H1 (cell line): Measurements from ENCODE around the gene BICD1. TPM values are rescaled to one million over a fixed set of nuclear protein-coding genes. Genes with fewer than 3 reads are reported as not detected.

Source experiments
- CTCF ChIA-PET: fragments of 300-600 bp; sonication (Branson Sonifier 250); formaldehyde crosslinking; loops from one replicate; lab custom pipeline; 2021; ENCODE audit not compliant: partially characterized antibody; lab: Charles Lee
- POLR2A ChIA-PET: fragments of 300-600 bp; sonication (Branson Sonifier 250); formaldehyde crosslinking; loops from one replicate; lab custom pipeline; 2021; ENCODE audit warnings: inconsistent platforms; ENCODE audit not compliant: partially characterized antibody; lab: Charles Lee
- DNase-seq, 2 experiments: peaks; one replicate each; pipeline versions ENCODE4 v3.0.0 to v3.0.0-alpha.2; 2010 to 2022; ENCODE audit warnings: low spot score in 2 of 2, low read depth in 1 of 2, mixed read lengths in 1 of 2
- FAIRE-seq: peaks from 2 replicates; lab custom pipeline; 2011; peaks lifted over from hg19 to GRCh38; lab: Jason Lieb, UNC
- H2AFZ ChIP-seq: 2 replicates; pipeline ENCODE4 v1.8.1; 2012; ENCODE audit warnings: low read length, inconsistent platforms
- H2AK5ac ChIP-seq: 2 replicates; pipeline ENCODE4 v1.6.1; 2013; ENCODE audit warnings: low read depth, low read length
- H2BK120ac ChIP-seq: replicated peaks from 2 replicates; pipeline ENCODE3; 2013; ENCODE audit warnings: low read depth, low read length, inconsistent platforms
- H2BK12ac ChIP-seq: 2 replicates; pipeline ENCODE4 v1.6.1; 2013; ENCODE audit warnings: low read depth, low read length
- H2BK15ac ChIP-seq: 2 replicates; pipeline ENCODE4 v1.6.1; 2013; ENCODE audit warnings: low read length
- H2BK20ac ChIP-seq: 2 replicates; pipeline ENCODE4 v1.6.1; 2013; ENCODE audit warnings: low read length
- H2BK5ac ChIP-seq: 2 replicates; pipeline ENCODE4 v1.6.1; 2013; ENCODE audit warnings: low read depth, low read length
- H3K14ac ChIP-seq: 2 replicates; pipeline ENCODE4 v1.6.1; 2013; ENCODE audit warnings: inconsistent platforms; ENCODE audit not compliant: insufficient read length
- H3K18ac ChIP-seq: 2 replicates; pipeline ENCODE4 v1.6.1; 2013; ENCODE audit warnings: low read length; ENCODE audit errors: extremely low read depth
- H3K23ac ChIP-seq: 2 replicates; pipeline ENCODE4 v1.6.1; 2013; ENCODE audit warnings: inconsistent platforms; ENCODE audit not compliant: insufficient read length
- H3K23me2 ChIP-seq: 2 replicates; pipeline ENCODE4 v1.6.1; 2013; ENCODE audit warnings: low read depth, low read length
- H3K27ac ChIP-seq: 2 replicates; pipeline ENCODE4 v1.6.1; 2011; ENCODE audit warnings: low read depth, low read length, inconsistent platforms
- H3K27me3 ChIP-seq, 4 experiments: replicated peaks in 1 of 4; 1 replicate in 1 of 4; 2 replicates in 3 of 4; pipeline versions ENCODE4 v1.6.1 to v1.8.1; 2011 to 2013; ENCODE audit warnings: low read length in 3 of 4, mild to moderate bottlenecking in 3 of 4, inconsistent platforms in 2 of 4, mixed read lengths in 2 of 4, moderate library complexity in 1 of 4; ENCODE audit not compliant: control insufficient read depth in 3 of 4, insufficient read depth in 3 of 4; ENCODE audit errors: extremely low read depth in 1 of 4
- H3K36me3 ChIP-seq, 4 experiments: 2 replicates each; pipeline versions ENCODE4 v1.6.1 to v1.8.1; 2011 to 2013; ENCODE audit warnings: mild to moderate bottlenecking in 4 of 4, low read length in 3 of 4, moderate library complexity in 2 of 4, control low read depth in 1 of 4, inconsistent platforms in 1 of 4; ENCODE audit not compliant: insufficient read depth in 4 of 4, control insufficient read depth in 2 of 4
- H3K4ac ChIP-seq: replicated peaks from 2 replicates; pipeline ENCODE3; 2013; ENCODE audit warnings: low read length, low read depth, mixed read lengths, inconsistent platforms; ENCODE audit not compliant: insufficient read length
- H3K4me1 ChIP-seq, 4 experiments: replicated peaks in 1 of 4; 1 replicate in 1 of 4; 2 replicates in 3 of 4; pipeline versions ENCODE4 v1.6.1 to v1.8.1; 2011 to 2013; ENCODE audit warnings: low read length in 3 of 4, inconsistent platforms in 2 of 4, mixed read lengths in 1 of 4; ENCODE audit not compliant: insufficient read depth in 4 of 4, control insufficient read depth in 3 of 4
- H3K4me2 ChIP-seq, 2 experiments: 2 replicates each; pipeline versions ENCODE4 v1.6.1 to v1.8.1; 2011 to 2013; ENCODE audit warnings: low read depth in 2 of 2, low read length in 2 of 2, control low read depth in 1 of 2, inconsistent platforms in 1 of 2, mild to moderate bottlenecking in 1 of 2; ENCODE audit not compliant: insufficient read depth in 1 of 2
- H3K4me3 ChIP-seq, 4 experiments: fragments of 200-600, 300-600 bp in 1 of 4; sonication (generic), shearing (Covaris generic), sonication (Bioruptor Twin) in 1 of 4; 2 replicates each; pipeline versions ENCODE4 v1.5.1 to v1.8.1; 2011 to 2016; ENCODE audit warnings: low read length in 4 of 4, low read depth in 3 of 4, control low read depth in 2 of 4, inconsistent platforms in 2 of 4, mild to moderate bottlenecking in 2 of 4, mixed read lengths in 1 of 4, moderate library complexity in 1 of 4; ENCODE audit not compliant: insufficient read depth in 2 of 4; ENCODE audit errors: extremely low read depth in 1 of 4
- H3K56ac ChIP-seq: replicated peaks from 2 replicates; pipeline ENCODE3; 2013; ENCODE audit warnings: low read depth, mild to moderate bottlenecking, mixed read lengths, low read length, inconsistent platforms; ENCODE audit not compliant: insufficient read length
- H3K79me1 ChIP-seq: 2 replicates; pipeline ENCODE4 v1.6.1; 2013; ENCODE audit warnings: low read depth, low read length, control low read depth
- H3K79me2 ChIP-seq, 2 experiments: 2 replicates each; pipeline versions ENCODE4 v1.6.1 to v1.8.1; 2012 to 2013; ENCODE audit warnings: low read length in 2 of 2, mild to moderate bottlenecking in 2 of 2, inconsistent platforms in 1 of 2; ENCODE audit not compliant: insufficient read depth in 2 of 2, control insufficient read depth in 1 of 2
- H3K9ac ChIP-seq, 4 experiments: replicated peaks in 1 of 4; 1 replicate in 1 of 4; 2 replicates in 3 of 4; pipeline versions ENCODE4 v1.6.1 to v1.8.1; 2011 to 2013; ENCODE audit warnings: low read depth in 3 of 4, low read length in 3 of 4, control low read depth in 2 of 4, mild to moderate bottlenecking in 2 of 4, moderate library complexity in 2 of 4, inconsistent platforms in 1 of 4; ENCODE audit errors: extremely low read depth in 1 of 4
- H3K9me3 ChIP-seq, 2 experiments: 2 replicates each; pipeline versions ENCODE4 v1.6.1 to v1.8.1; 2012 to 2013; ENCODE audit warnings: mild to moderate bottlenecking in 2 of 2, moderate library complexity in 2 of 2, control low read depth in 1 of 2, inconsistent platforms in 1 of 2, low read depth in 1 of 2, low read length in 1 of 2, mixed read lengths in 1 of 2; ENCODE audit not compliant: insufficient read depth in 2 of 2
- H4K20me1 ChIP-seq, 2 experiments: replicated peaks in 1 of 2; 2 replicates each; pipeline versions ENCODE3 to v1.8.1; 2011 to 2013; ENCODE audit warnings: inconsistent platforms in 2 of 2, low read length in 2 of 2, mild to moderate bottlenecking in 1 of 2; ENCODE audit not compliant: insufficient read depth in 2 of 2, control insufficient read depth in 1 of 2
- H4K5ac ChIP-seq: 2 replicates; pipeline ENCODE4 v1.6.1; 2013; ENCODE audit warnings: low read length, low read depth, mixed read lengths, inconsistent platforms; ENCODE audit not compliant: insufficient read length
- H4K8ac ChIP-seq: 2 replicates; pipeline ENCODE4 v1.8.0; 2013; ENCODE audit warnings: mild to moderate bottlenecking, moderate library complexity, low read length, inconsistent platforms; ENCODE audit not compliant: insufficient read depth; ENCODE audit errors: extremely low read depth
- H4K91ac ChIP-seq: replicated peaks from 2 replicates; pipeline ENCODE3; 2013; ENCODE audit warnings: low read length, mixed read lengths, inconsistent platforms; ENCODE audit not compliant: insufficient read length
- EGR1 ChIP-seq: IDR thresholded peaks from 2 replicates; pipeline ENCODE4 v1.6.1; 2011; ENCODE audit warnings: low read depth, low read length, borderline replicate concordance
- HDAC6 ChIP-seq: IDR thresholded peaks from one replicate; pipeline ENCODE4 v1.7.1; 2012; ENCODE audit warnings: low read depth, mild to moderate bottlenecking, inconsistent platforms, low read length, moderate library complexity
- POU5F1 ChIP-seq: IDR thresholded peaks from 2 replicates; pipeline ENCODE4 v1.6.1; 2011; ENCODE audit warnings: low read depth, mild to moderate bottlenecking, low read length, moderate library complexity
- RNF2 ChIP-seq: fragments of 200-900, 300-1000 bp; sonication (generic); IDR thresholded peaks from 2 replicates; pipeline ENCODE4 v1.7.1; 2016; ENCODE audit warnings: borderline replicate concordance, low read depth, mild to moderate bottlenecking, antibody characterized with exemption, low read length; ENCODE audit not compliant: poor library complexity, severe bottlenecking; ENCODE audit errors: missing control alignments
- SRF ChIP-seq: IDR thresholded peaks from 2 replicates; pipeline ENCODE4 v1.6.1; 2011; ENCODE audit warnings: mild to moderate bottlenecking, low read depth, low read length, moderate library complexity
- YY1 ChIP-seq: IDR thresholded peaks from 2 replicates; pipeline ENCODE4 v1.6.1; 2011; ENCODE audit warnings: low read depth, mild to moderate bottlenecking, low read length
- WGBS, 2 experiments: shearing (Covaris generic) in 1 of 2; methylation state at CpG; one replicate each; pipeline versions ENCODE4 v1.1.6 to v1.1.7; 2013 to 2015; ENCODE audit warnings: low lambda C conversion rate in 2 of 2, mixed read lengths in 2 of 2, inconsistent platforms in 1 of 2, low coverage in 1 of 2, missing lambda C conversion rate in 1 of 2; ENCODE audit not compliant: insufficient replicate concordance in 2 of 2, insufficient coverage in 1 of 2, insufficient read length in 1 of 2; ENCODE audit errors: extremely low coverage in 1 of 2, missing lambda C conversion rate in 1 of 2; 5-methylcytosine and 5-hydroxymethylcytosine counted together
- polyA plus RNA-seq, 7 experiments: library from polyadenylated mRNA; depleted of rRNA in 3 of 7; stranded (reverse) in 5 of 7; unstranded in 2 of 7; fragments of >200 nt in 5 of 7; fragments of 200-250 nt in 2 of 7; gene quantifications; 1 replicate in 5 of 7; 2 replicates in 1 of 7; 4 replicates in 1 of 7; pipeline versions ENCODE4 v1.2.1 to v1.2.3, GENCODE V29; 2011 to 2013; ENCODE audit warnings: missing spikeins in 2 of 7, mixed read lengths in 2 of 7
- total RNA-seq: library from RNA; stranded (reverse); fragmentation: NEBNext Ultra II Directional; extraction: Animal tissue kit (Norgen Biotek cat#: 25700); gene quantifications from 2 replicates; pipeline ENCODE4 v1.2.1, GENCODE V29; 2021
- TF ChIP-seq, protein P1 (sequence below): IDR thresholded peaks from 2 replicates; pipeline ENCODE4 v1.6.1; 2011; ENCODE audit warnings: low read length, improper control_type of control experiment

The BICD1 gene
- total and polyA plus RNA-seq, 2 of the 8 experiments (the other 6 are each of a cell fraction or from before 2014, with no cell fraction given) = 34.1 to 58.4 TPM

GRCh38 chr12:32223941-32224340, 117.3 kb downstream of the BICD1 start:
- Histone ChIP-seq H2BK15ac (no peak overlapping the region), H4K91ac (no peak overlapping the region), H3K4me1 (no peaks in the 10 kb centered on the region), H2BK12ac (no peak overlapping the region), H3K4me3 (no peak overlapping the region), H3K4ac (no peak overlapping the region), H3K14ac (no peak overlapping the region), H3K27me3 (no peaks in the 10 kb centered on the region), H3K4me2 (no peak overlapping the region), H3K9me3 (no peaks in the 10 kb centered on the region), H3K79me2 (peaks cover 0 to 3% of the 10 kb centered on the region in 2 experiments; a peak in 2 of 4 replicates), H4K8ac (no peak overlapping the region), H3K18ac (no peak overlapping the region), H2BK5ac (no peak overlapping the region), H3K23me2 (no peaks in the 10 kb centered on the region), H3K23ac (no peak overlapping the region), H2BK20ac (no peak overlapping the region), H3K27ac (no peak overlapping the region), H3K56ac (no peak overlapping the region), H2AFZ (no peak overlapping the region), H3K36me3 (peaks cover 0 to 31% (median 4%) of the 10 kb centered on the region in 4 experiments; a peak in 4 of 8 replicates), H3K79me1 (no peaks in the 10 kb centered on the region), H2AK5ac (no peak overlapping the region), H4K5ac (no peak overlapping the region), H4K20me1 (peaks cover 0 to 4% of the 10 kb centered on the region in 2 experiments), H3K9ac (no peak overlapping the region), H2BK120ac (no peak overlapping the region)
- DNase-seq (no peak), FAIRE-seq (no peak)
- no peak for TF ChIP-seq SRF
- no peak for TF ChIP-seq POU5F1
- TF ChIP-seq EGR1 = no peak
- no peak for TF ChIP-seq HDAC6
- TF ChIP-seq, protein P1, sequence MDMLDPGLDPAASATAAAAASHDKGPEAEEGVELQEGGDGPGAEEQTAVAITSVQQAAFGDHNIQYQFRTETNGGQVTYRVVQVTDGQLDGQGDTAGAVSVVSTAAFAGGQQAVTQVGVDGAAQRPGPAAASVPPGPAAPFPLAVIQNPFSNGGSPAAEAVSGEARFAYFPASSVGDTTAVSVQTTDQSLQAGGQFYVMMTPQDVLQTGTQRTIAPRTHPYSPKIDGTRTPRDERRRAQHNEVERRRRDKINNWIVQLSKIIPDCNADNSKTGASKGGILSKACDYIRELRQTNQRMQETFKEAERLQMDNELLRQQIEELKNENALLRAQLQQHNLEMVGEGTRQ = no peak
- no peak for TF ChIP-seq RNF2
- no peak for TF ChIP-seq YY1
- ChIA-PET CTCF (interaction anchor here (1.3 to 1.5 kb wide), 2 partner anchors 11 to 14 kb away, joined by 3 read pairs; no protein-coding TSS in a partner anchor), POLR2A (interaction anchor here (2.0 kb wide), 1 partner anchor 15 kb away, joined by 6 read pairs; no protein-coding TSS in a partner anchor)
- WGBS, 2 experiments = 94% methylated on average over 1 of the region's 1 CpG; no CpG with 5 or more reads in 1 of the 2 experiments
